Suprapubic skin (tissue), 4 donors: ENCODE data around the gene P2RY13. TPM values are rescaled to one million over a fixed set of nuclear protein-coding genes. Genes with fewer than 3 reads are reported as not detected.

Experiments
- DNase-seq, 2 donors: peaks; one replicate each; pipeline ENCODE4 v3.0.0-alpha.2; 2019; ENCODE audit warnings: low spot score in 2 of 2
- H3K27ac ChIP-seq: fragments of 200-600 bp; sonication (generic); one replicate; pipeline ENCODE4 v1.5.1; 2019
- H3K27me3 ChIP-seq: fragments of 200-600 bp; sonication (generic); one replicate; pipeline ENCODE4 v1.5.1; 2019
- H3K36me3 ChIP-seq: fragments of 200-600 bp; sonication (generic); one replicate; pipeline ENCODE4 v1.5.1; 2019
- H3K4me1 ChIP-seq: fragments of 200-600 bp; sonication (generic); one replicate; pipeline ENCODE4 v1.5.1; 2019
- H3K4me3 ChIP-seq: fragments of 200-600 bp; sonication (generic); one replicate; pipeline ENCODE4 v1.5.1; 2019; ENCODE audit warnings: mild to moderate bottlenecking
- H3K9me3 ChIP-seq: fragments of 200-600 bp; sonication (generic); one replicate; pipeline ENCODE4 v1.5.1; 2019
- EP300 ChIP-seq: sonication (generic); formaldehyde crosslinking; IDR thresholded peaks from one replicate; pipeline ENCODE4 v1.6.1; 2017; ENCODE audit warnings: antibody characterized with exemption
- POLR2A ChIP-seq, 2 donors: fragments of 450-650 bp; IDR thresholded peaks; one replicate each; pipeline ENCODE4 v1.6.1; 2017; ENCODE audit warnings: antibody characterized with exemption in 2 of 2, mild to moderate bottlenecking in 2 of 2, moderate library complexity in 2 of 2
- POLR2AphosphoS5 ChIP-seq, 3 donors: sonication (generic); formaldehyde crosslinking; IDR thresholded peaks; one replicate each; pipeline ENCODE4 v1.6.1; 2017; ENCODE audit warnings: antibody characterized with exemption in 3 of 3
- WGBS: methylation state at CpG from one replicate; pipeline ENCODE4 v1.1.5; 2018; 5-methylcytosine and 5-hydroxymethylcytosine counted together
- total RNA-seq, 4 donors: library from RNA; depleted of rRNA; stranded (reverse); fragments of >200 nt; gene quantifications; one replicate each; pipeline ENCODE4 v1.1.0, GENCODE V29; 2016
- TF ChIP-seq, protein P1 (sequence below), 2 donors: fragments of 200-600 bp in 1 of 2; fragments of 450-650 bp in 1 of 2; sonication (generic) in 1 of 2; IDR thresholded peaks; one replicate each; pipeline ENCODE4 v1.5.1; 2016 to 2019; ENCODE audit warnings: antibody characterized with exemption in 2 of 2, mild to moderate bottlenecking in 1 of 2, moderate library complexity in 1 of 2

Gene P2RY13
- total RNA-seq, 4 donors from 2014 or later, result 0.53 to 3.4 (median 1.3) TPM

DNA sequence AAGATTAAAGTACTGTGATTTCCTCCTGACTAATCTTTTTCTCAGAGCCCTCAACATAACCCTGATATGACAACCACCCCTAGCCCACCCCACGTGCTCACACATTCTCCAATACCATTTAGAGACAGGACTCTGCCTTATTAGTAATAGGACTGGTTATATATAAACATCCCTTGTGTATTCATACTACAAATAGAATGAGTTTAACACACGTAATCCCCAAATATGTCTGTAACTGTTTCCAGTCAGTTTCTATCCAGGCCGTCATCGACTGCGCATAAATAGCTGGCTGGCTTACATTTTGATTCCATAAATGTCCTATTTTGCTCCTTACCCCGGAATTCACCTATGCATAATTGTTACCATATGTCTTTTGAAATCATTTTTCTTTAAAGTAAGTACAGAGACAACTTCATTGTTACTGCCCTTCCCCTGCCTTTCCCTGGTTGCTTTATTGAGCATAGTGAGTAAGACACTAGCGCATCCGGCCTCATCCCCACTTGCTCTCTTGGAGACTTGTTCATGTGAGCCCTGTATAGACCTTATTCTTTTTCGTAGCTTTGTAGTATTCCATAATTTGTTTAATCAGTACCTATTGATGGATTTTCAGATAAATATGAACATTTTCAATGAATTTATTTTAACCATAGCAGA lies 47.6 kb downstream of the P2RY13 start:
- DNase-seq, result no peak
- Histone ChIP-seq H3K27ac (no peak overlapping the region), H3K4me1 (peaks cover 18% of the 10 kb centered on the region), H3K36me3 (no peaks in the 10 kb centered on the region), H3K4me3 (no peak overlapping the region), H3K27me3 (no peaks in the 10 kb centered on the region), H3K9me3 (no peaks in the 10 kb centered on the region)
- WGBS, result 79% methylated on average over 9 of the region's 9 CpGs
- TF ChIP-seq EP300, result no peak
- no peak for TF ChIP-seq POLR2A (IDR thresholded peaks at IDR 0.05)
- TF ChIP-seq, protein P1, sequence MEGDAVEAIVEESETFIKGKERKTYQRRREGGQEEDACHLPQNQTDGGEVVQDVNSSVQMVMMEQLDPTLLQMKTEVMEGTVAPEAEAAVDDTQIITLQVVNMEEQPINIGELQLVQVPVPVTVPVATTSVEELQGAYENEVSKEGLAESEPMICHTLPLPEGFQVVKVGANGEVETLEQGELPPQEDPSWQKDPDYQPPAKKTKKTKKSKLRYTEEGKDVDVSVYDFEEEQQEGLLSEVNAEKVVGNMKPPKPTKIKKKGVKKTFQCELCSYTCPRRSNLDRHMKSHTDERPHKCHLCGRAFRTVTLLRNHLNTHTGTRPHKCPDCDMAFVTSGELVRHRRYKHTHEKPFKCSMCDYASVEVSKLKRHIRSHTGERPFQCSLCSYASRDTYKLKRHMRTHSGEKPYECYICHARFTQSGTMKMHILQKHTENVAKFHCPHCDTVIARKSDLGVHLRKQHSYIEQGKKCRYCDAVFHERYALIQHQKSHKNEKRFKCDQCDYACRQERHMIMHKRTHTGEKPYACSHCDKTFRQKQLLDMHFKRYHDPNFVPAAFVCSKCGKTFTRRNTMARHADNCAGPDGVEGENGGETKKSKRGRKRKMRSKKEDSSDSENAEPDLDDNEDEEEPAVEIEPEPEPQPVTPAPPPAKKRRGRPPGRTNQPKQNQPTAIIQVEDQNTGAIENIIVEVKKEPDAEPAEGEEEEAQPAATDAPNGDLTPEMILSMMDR (IDR thresholded peaks at IDR 0.05), result no peak
- TF ChIP-seq POLR2AphosphoS5 (IDR thresholded peaks at IDR 0.05), result no peak

DNA sequence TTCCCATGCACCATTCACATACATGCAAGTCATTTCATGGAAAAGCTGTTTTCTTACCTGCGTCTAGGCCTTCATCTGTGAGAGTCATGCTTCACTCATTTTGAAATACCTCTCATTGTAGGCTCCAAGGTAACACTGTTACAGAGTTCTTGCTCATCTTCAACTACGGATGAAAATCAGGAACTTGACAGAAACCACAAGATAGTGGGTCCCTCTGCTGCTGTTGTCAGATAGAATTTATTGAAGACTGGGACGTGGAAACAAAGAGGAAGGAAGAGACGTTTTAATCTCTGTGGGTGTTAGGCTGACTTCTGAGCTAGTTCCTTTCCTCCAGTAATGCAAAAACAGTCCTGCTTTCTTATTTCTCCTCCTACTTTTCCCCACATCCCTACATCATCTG lies 51.1 kb downstream of the P2RY13 start, which contains the start of gene P2RY14:
Gene P2RY14 (minus strand): TSS at position 313 of the 400 bp plus-strand sequence. CDS start 64,226 bp downstream, outside the sequence.
- no peaks in the 10 kb centered on the region for H3K9me3 ChIP-seq
- DNase-seq, result no peak
- H3K4me3 ChIP-seq, result peak within 1 kb of the TSS; percentile 17
- no peak within 1 kb of the TSS for H3K27ac ChIP-seq
- H3K27me3 ChIP-seq, result no peaks in the 10 kb centered on the region
- 64% methylated on average over 4 of the region's 4 CpGs for WGBS
- H3K4me1 ChIP-seq, result peaks cover 3% of the 10 kb centered on the region
- no peaks in the 10 kb centered on the region for H3K36me3 ChIP-seq
- no peak for TF ChIP-seq POLR2A (IDR thresholded peaks at IDR 0.05)
- TF ChIP-seq, protein P1 (IDR thresholded peaks at IDR 0.05), result no peak
- TF ChIP-seq POLR2AphosphoS5 (IDR thresholded peaks at IDR 0.05), result no peak
- TF ChIP-seq EP300, result no peak

DNA sequence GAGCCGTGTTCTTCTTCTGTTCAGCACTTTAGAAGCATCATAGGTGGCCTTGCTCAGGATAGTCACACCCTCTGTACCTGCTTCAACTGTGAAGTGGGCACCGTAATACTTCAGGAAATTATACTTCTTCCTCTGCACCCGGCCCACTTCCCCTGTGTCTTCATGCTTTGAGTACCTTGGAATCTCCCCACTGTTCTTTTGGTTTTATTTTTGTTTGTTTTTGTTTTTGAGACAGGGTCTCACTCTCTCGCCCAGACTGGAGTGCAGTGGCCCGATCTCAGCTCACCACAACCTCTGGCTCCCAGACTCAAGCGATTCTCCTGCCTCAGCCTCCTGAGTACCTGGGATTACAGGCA lies 52.7 kb downstream of the P2RY13 start:
- no peak for DNase-seq
- Histone ChIP-seq H3K27me3 (no peaks in the 10 kb centered on the region), H3K9me3 (no peaks in the 10 kb centered on the region), H3K4me3 (peak overlapping the region; percentile 6), H3K36me3 (no peaks in the 10 kb centered on the region), H3K27ac (no peak overlapping the region), H3K4me1 (no peaks in the 10 kb centered on the region)
- WGBS, result 81% methylated on average over 6 of the region's 6 CpGs
- TF ChIP-seq POLR2A (IDR thresholded peaks at IDR 0.05) (no peak), EP300 (no peak), POLR2AphosphoS5 (IDR thresholded peaks at IDR 0.05) (no peak)
- TF ChIP-seq, protein P1 (IDR thresholded peaks at IDR 0.05), result no peak

Other genes starting within 250 kb of the P2RY13 start
- under 1 TPM; 0.08 to 0.80 (median 0.22) TPM for gene MED12L, start 243.9 kb downstream of the P2RY13 start, total RNA-seq
- gene GPR171, start 126.3 kb downstream of the P2RY13 start, total RNA-seq, result 1 to 10 TPM in 3 of 4 donors, under 1 TPM in 1; 0.76 to 1.5 (median 1.3) TPM
- gene P2RY14, start 51.0 kb downstream of the P2RY13 start, total RNA-seq, result 1 to 10 TPM; 1.1 to 4.2 (median 2.4) TPM
- 10 to 100 TPM; 14.7 to 44.3 (median 30.9) TPM for gene GPR87, start 12.7 kb downstream of the P2RY13 start, total RNA-seq
- 1 to 10 TPM in 1 of 4 donors, not detected in 3; 1.2 TPM for gene P2RY12, start 55.2 kb upstream of the P2RY13 start, total RNA-seq
- gene IGSF10, start 131.5 kb upstream of the P2RY13 start, total RNA-seq, result 1 to 10 TPM in 3 of 4 donors, under 1 TPM in 1; 0.96 to 7.1 (median 1.7) TPM